Suprapubic skin (tissue), 4 donors: ENCODE data around the gene WDR12.

Experiments
- EP300 ChIP-seq: sonication (generic); formaldehyde crosslinking; IDR thresholded peaks from one replicate; pipeline ENCODE4 v1.6.1; 2017; ENCODE audit warnings: antibody characterized with exemption
- POLR2A ChIP-seq, 2 donors: fragments of 450-650 bp; IDR thresholded peaks; one replicate each; pipeline ENCODE4 v1.6.1; 2017; ENCODE audit warnings: antibody characterized with exemption in 2 of 2, mild to moderate bottlenecking in 2 of 2, moderate library complexity in 2 of 2
- POLR2AphosphoS5 ChIP-seq, 3 donors: sonication (generic); formaldehyde crosslinking; IDR thresholded peaks; one replicate each; pipeline ENCODE4 v1.6.1; 2017; ENCODE audit warnings: antibody characterized with exemption in 3 of 3
- TF ChIP-seq, protein P1 (sequence below), 2 donors: fragments of 200-600 bp in 1 of 2; fragments of 450-650 bp in 1 of 2; sonication (generic) in 1 of 2; IDR thresholded peaks; one replicate each; pipeline ENCODE4 v1.5.1; 2016 to 2019; ENCODE audit warnings: antibody characterized with exemption in 2 of 2, mild to moderate bottlenecking in 1 of 2, moderate library complexity in 1 of 2

DNA sequence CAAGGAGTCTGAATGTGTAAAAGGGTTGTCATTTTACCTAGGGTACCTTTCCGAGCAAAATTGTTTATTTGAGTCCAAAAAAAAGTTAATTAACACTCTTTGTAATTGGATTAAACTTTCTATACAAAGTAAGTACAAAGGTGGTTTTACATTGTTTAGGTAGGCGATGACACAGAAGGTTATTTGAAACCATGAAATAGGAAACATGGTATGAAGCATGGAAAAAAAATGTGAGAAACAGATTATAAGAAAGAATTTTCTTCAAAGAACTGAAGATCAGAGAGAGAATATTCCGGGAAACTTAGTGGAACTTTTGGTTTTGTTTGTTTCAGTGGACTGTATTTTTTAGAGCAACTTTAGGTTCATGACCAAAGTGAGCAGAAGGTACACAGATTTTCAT lies 33.3 kb upstream of the WDR12 start:
- TF ChIP-seq, protein P1, sequence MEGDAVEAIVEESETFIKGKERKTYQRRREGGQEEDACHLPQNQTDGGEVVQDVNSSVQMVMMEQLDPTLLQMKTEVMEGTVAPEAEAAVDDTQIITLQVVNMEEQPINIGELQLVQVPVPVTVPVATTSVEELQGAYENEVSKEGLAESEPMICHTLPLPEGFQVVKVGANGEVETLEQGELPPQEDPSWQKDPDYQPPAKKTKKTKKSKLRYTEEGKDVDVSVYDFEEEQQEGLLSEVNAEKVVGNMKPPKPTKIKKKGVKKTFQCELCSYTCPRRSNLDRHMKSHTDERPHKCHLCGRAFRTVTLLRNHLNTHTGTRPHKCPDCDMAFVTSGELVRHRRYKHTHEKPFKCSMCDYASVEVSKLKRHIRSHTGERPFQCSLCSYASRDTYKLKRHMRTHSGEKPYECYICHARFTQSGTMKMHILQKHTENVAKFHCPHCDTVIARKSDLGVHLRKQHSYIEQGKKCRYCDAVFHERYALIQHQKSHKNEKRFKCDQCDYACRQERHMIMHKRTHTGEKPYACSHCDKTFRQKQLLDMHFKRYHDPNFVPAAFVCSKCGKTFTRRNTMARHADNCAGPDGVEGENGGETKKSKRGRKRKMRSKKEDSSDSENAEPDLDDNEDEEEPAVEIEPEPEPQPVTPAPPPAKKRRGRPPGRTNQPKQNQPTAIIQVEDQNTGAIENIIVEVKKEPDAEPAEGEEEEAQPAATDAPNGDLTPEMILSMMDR (IDR thresholded peaks at IDR 0.05): no peak
- TF ChIP-seq POLR2A (IDR thresholded peaks at IDR 0.05) (no peak), POLR2AphosphoS5 (IDR thresholded peaks at IDR 0.05) (no peak), EP300 (no peak)
